ENCODE results near the gene FNTB. TPM values are rescaled to one million over a fixed set of nuclear protein-coding genes. Genes with fewer than 3 reads are reported as not detected.

The FNTB gene
- polyA plus RNA-seq, 3 donors = 6.8 to 10.7 (median 7.2) TPM

DNA sequence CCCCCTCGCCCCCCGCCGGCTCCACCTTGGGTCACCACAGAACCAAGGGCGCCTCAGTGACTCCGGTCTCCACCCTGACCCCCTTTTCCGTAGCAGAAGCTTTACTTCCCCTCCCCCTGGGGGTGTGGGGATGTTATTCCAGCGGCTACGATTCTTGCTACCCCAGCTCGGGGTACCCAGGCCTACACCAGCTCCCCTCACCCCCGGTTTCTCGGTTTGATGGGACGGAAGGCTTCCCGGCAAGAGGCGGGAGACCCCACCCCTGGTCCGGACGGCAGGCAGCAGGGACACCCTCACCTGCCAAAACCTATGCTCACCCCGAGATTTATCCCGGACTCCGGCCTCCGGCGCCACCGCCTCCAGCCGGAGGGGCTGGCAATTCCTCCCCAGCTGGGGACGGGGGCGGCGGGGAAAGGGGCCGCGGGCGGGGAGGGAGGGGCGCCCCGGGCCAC, 15.2 kb upstream of the FNTB start:
- H3K27ac ChIP-seq (ENCODE audit: low read depth, low read length) = no peak overlapping the region
- WGBS, 3 donors = 3 to 5% (median 4%) methylated on average over 25 to 31 of the region's 31 CpGs

DNA sequence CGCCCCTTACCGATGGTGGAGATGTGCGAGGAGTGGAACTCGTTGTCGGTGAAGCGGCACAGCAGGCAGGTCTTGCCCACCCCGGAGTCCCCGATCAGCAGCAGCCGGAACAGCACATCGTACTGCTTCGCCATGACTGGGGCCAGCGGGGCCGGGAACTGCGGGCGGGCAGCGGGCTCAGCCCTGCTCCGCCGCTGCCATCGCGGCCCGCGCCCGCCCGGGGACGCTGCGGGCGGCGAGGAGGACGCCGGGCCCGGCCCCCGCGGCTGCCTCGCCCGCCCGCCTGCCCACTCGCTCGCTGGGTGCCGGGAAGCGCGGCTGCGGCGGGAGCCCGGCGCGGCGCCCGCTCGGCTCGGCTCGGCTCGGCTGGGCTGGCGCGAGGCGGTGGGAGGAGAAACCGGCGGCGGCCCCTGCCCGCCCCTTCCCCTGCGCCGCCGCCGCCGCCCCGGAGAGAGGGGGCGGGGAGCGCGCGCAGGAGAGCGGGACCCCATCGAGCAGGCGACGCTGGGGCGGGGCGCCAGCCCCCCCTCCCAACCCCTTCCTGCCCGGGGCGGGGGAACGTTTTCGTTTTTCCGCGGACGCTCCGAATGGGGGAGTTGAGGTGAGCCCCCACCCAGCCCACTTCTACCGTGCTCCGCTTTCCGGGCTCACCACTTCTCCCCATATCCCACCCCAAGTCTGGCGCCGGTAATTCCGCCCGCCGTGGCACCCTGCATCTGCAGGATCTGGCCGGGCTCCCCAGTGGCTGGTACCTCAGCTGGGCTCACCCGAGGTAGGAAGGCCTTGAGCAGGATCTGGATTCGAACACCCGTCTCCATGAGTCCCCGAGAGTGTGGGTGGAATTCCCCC, 14.5 kb upstream of the FNTB start, which contains the start of gene RAB15:
TSS of gene RAB15 (minus strand) at position 394 of the 849 bp plus-strand sequence. CDS start at position 134, 260 bp downstream.
- WGBS, 3 donors = 0 to 1% (median 0%) methylated on average over 62 to 91 of the region's 96 CpGs
- H3K27ac ChIP-seq (ENCODE audit: low read depth, low read length) = no peak within 1 kb of the TSS

DNA sequence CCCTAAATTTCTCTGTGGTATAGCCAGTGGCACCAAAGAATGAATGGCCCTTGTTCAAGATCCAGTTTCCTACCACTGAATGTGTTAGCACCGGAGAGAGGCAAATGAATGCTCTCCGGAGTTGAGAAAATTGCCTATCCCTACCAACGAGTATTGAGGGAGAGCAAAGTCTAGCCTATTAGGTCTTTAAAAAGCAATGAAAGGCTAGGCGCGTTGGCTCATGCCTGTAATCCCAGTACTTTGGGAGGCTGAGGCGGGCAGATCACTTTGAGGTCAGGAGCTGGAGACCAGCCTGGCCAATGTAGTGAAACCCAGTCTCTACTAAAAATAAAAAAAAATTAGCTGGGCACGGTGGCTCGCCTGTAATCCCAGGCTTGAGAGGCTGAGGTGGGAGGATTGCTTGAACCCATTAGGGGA, 13.7 kb upstream of the FNTB start:
- no peak overlapping the region for H3K27ac ChIP-seq (ENCODE audit: low read depth, low read length)
- WGBS, 3 donors = 79 to 86% (median 82%) methylated on average over 8 of the region's 8 CpGs

DNA sequence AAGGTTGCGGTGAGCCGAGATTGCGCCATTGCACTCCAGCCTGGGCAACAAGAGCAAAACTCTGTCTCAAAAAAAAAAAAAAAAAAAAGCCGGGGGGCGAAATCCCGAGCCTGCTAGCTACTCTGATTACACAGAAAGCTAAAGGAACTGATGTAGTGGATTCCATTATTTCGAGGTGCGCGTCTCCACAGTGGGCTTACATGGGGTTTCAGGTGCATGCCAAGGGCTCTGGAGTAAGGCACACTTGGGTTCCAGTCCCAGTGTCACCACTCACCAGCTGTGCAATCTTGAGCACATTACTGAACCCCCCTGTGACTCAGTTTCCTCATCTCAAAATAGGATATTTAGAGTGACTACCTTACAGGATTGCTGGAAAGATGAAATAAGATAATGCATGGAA, 12.9 kb upstream of the FNTB start:
- 94 to 97% (median 96%) methylated on average over 9 of the region's 9 CpGs for WGBS, 3 donors
- H3K27ac ChIP-seq (ENCODE audit: low read depth, low read length) = no peak overlapping the region

DNA sequence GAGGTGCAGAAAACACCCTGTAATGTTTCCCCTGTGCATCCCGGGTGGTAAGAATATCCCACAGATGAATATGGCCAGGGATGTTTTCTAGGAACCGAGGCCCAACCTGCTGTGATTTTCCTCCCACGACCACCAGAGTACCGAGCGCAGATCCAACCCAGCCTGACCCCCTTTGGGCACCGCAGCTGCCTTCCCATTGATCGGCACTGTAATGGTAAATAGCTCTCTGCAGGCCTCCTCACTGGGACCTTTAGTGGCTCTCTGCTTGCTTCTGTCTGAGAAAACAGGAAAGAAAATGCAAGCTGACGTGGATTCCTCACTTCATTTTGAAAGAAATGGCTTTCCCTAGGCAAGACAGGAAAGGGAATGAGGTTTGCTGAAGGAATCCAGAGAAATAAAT, 12.1 kb upstream of the FNTB start:
- no peak overlapping the region for H3K27ac ChIP-seq (ENCODE audit: low read depth, low read length)
- 63 to 77% (median 71%) methylated on average over 8 of the region's 8 CpGs for WGBS, 3 donors

DNA sequence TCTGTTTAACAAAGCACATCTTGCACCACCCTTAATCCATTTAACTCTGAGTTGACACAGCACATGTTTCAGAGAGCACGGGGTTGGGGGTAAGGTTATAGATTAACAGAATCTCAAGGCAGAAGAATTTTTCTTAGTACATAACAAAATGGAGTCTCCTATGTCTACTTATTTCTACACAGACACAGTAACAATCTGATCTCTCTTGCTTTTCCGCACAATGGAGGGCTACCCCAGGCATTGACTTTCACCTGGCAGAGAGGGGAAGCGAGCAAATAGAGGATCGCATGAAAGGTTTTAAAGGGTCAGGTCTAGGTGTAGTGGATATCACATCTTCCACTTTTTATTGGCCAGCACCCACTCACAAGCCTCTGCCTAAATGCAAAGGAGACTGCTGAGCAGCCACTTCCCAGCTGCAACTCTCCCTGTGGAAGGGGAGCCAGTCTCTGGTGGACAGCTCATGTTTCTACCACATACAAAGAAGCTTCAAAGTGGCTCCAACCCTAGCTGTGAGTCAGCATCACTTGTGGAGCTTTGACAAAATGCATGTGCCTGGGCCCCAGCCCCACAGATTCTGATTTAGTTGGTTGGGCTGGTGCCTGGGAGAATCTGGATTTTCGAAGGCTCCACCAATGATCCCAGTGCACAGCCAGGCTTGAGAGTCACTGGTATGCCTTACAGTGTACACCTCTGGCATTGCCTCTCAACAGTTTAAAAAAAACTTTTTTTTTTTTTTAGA, 7.2 kb upstream of the FNTB start:
- WGBS, 3 donors = 67 to 86% (median 82%) methylated on average over 5 of the region's 5 CpGs
- H3K27ac ChIP-seq (ENCODE audit: low read depth, low read length) = no peak overlapping the region

DNA sequence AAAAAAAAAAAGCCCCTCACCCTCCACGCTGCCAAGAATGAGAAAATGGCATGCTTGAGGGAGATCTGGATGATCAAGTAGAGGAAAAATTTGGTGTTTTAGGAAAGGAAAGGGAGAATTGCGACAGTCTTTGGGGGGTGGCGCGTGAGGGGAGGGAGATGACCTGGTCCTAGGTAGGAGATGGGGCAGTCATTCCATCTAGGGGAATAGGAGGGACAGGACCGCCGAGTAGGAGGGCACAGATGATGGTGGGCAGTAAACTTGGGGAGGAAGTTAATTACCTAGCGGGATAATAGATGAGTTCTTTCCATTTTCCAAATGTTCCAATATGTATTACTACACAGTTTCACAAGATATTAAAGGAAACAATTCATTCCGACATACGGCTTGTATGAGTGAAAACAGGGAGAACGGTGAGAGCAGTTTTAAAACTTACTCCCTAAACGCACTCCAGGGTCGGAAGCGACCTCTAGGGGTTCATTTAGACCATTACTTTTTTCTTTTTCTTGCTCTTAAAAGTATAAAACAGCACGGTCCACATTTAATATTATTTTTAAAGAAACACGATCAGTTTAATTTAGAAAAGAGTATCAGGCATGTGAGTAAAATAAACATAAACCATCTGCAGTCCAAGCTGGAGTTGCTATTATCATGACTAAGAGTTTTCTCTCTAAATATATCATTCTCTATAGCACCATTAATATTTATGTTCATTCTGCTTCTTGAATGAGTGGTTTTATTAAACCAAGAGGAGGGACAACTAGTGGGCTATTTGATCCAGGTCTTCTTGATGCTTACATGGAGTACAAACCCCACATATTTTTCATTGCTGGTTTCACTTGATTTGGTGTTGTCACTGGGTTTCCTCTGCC, 3.0 kb upstream of the FNTB start:
- 4 to 8% (median 6%) methylated on average over 15 of the region's 15 CpGs for WGBS, 3 donors
- no peak overlapping the region for H3K27ac ChIP-seq (ENCODE audit: low read depth, low read length)

DNA sequence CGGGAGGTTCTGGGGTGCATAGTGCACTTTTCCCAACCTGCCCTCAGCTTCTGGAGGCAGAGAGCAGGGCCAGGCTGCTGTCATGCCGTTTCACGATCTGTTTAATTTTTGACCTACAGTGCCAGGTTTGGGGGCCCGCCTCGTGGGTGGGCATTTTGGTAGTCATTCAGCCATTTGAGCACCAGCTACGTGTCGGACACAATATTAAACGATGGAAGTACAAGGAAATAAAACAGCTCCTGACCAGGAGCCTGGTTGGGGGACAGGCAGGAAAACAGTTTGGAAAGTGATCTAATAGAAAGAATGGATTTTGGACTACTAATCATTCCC, 708 bp downstream of the FNTB start:
- no peak overlapping the region for H3K27ac ChIP-seq (ENCODE audit: low read depth, low read length)
- WGBS, 3 donors = 0 to 1% (median 1%) methylated on average over 8 of the region's 8 CpGs

DNA sequence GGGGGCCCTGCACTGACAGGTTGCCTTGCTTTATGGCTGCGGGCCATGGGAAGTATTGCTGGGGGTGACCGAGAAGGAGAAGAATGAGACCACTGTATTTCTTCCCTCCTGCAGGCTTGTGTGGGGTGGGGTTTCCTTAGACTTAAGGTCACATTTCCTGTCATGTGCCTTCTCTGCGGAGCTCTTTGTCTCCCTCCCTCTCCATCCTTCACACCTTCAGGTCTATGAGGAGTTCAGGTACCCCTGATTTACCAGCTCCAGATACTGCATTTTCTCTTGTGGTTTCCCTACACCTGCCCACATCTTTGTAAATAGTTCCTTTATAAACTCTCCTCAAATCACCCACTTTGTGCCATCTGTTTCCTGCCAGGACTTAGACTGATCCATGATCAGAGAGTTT, 3.6 kb downstream of the FNTB start:
- no peak overlapping the region for H3K27ac ChIP-seq (ENCODE audit: low read depth, low read length)
- whole genome bisulfite sequencing, 3 donors = 37 to 76% (median 53%) methylated on average over 3 of the region's 3 CpGs

DNA sequence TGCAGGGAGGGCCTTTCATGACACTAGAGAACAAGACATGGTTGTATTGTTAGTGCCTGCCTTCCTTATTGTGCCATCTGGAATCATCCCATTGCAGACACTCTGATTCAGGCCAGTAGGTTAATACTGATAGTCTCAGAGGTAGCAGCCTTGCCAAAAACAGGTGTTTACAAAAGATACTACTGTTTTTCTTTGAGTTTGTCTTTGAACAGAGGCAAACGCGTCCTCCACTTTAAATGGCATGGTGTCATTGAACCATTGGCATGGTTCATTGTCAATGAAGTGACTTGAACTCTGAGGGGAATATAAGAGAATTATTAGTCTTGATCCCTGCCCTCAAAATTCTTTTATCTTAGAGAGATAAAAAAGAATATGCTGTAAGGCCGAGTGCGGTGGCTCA, 4.2 kb downstream of the FNTB start:
- WGBS, 3 donors = 50 to 96% (median 89%) methylated on average over 4 of the region's 4 CpGs
- no peak overlapping the region for H3K27ac ChIP-seq (ENCODE audit: low read depth, low read length)

DNA sequence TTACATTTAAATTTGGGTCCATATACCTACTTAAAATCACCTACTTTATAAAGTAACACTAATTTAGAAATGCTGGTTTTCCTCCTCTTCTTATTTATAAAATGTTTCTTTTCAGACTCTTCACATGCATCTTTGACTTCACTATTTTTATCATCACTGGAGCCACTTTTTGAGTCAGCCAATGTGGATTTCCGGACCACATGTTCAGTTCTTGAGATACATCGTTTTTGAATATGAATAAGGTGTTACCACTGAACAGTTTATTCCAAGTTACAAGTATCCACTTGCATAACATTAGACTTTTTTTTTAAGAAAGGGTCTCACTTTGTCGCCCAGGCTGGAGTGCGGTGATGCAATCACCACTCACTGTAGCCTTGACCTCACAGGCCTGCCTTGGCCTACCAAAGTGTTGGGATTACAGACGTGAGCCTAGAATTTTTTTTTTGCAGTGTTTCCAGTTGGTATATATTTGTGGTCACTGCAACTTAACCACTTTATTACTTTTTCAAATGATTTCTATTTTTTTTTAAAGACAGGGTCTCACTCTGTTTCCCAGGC, 5.7 kb downstream of the FNTB start:
- 63 to 89% (median 65%) methylated on average over 5 of the region's 5 CpGs for WGBS, 3 donors
- H3K27ac ChIP-seq (ENCODE audit: low read depth, low read length) = no peak overlapping the region

DNA sequence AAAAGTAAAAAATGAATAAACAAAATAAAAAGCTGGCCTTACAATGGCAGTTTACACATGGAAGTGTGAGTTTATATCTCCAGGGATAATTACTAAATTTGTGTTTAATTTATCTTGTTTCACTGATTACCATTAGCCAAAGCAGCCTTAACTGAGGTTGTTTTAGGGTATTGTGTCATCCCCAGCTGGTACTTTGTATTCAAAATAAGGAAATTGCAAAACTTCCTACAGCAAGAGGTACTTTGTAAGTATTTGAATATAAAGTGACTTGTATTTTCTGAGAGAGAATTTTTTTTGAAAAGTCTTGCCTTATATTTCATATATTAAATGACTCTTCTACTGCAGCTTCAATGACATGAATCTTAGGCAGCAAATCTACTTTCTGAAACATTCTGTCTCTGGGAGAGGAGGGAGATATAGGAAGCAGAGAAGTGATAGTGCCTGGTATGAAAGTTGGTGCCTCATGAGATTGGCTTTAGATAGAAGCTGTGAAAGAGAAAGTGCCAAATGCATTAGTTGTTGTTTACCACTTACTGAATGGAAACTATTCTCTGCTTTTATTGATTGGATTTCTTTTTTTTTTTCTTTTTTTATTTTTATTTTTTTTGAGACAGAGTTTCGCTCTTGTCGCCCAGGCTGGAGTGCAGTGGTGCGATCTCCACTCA, 6.7 kb downstream of the FNTB start:
- 93 to 99% (median 96%) methylated on average over 3 of the region's 3 CpGs for WGBS, 3 donors
- no peak overlapping the region for H3K27ac ChIP-seq (ENCODE audit: low read depth, low read length)

DNA sequence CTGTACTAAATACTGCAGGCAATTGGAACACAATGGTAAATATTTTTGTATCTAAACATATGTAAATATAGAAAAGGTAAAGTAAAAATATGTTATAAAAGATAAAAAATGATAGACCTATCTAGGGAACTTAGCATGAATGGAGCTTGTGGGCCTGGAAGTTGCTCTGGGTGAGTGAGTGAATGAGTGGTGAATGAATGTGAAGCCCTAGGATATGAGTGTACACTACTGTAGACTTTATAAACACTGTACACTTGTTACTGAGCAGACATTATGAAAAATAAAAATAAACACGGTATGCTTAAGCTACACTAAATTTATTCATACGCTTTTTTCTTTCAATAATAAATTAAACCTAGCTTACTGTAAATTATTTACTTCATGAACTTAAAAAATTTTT, 7.8 kb downstream of the FNTB start:
- no peak overlapping the region for H3K27ac ChIP-seq (ENCODE audit: low read depth, low read length)
- 95 to 97% (median 97%) methylated on average over 2 of the region's 2 CpGs for WGBS, 3 donors

DNA sequence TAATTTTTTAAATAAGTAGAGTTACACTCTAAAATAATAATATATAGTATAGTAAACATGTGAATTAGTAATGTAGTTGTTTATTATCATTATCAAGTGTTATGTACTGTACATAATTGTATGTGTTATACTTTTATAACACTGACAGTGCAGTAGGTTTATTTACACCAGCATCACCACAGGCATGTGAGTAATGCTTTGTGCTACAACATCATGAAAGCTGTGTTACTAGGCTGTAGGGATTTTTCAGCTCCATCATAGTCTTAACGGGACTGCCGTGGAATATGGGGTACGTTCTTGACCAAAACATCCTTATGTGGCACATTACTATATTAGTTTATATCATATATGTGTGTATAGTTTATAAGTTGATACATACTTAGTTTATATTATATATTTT, 8.6 kb downstream of the FNTB start:
- H3K27ac ChIP-seq (ENCODE audit: low read depth, low read length) = no peak overlapping the region
- 93 to 99% (median 96%) methylated on average over 3 of the region's 3 CpGs for WGBS, 3 donors

DNA sequence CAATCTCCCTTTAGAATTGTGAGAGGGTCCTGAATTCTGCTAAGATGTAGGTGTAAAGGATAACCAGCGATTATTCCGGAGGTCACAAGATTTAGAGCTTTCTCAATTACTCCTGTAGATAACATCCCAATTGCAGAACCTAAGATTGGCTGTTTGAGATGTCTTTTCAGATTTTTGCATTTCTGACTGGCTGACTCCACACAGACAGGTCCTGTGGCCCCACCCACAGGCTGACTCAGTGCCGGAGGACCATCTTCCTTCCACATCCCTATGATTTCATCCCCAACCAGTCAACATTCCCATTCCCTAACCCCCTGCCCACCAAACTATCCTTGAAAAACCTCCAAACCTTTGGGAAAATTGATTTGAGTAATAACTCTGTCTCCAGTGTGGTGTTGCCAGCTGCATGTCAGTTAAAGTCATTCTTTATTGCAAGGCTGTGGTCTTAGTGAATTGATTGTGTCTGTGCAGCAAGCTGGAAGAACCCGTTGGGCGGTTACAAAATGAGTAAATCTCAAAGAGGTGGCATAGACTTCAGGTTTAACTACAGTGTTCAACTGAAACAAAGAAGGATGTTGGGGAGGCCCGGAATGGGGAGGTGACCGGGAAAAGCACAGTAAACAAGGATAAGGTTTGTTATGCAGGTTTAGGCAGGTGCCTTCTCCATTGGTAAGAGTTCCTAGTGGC, 10.6 kb downstream of the FNTB start:
- H3K27ac ChIP-seq (ENCODE audit: low read depth, low read length) = no peak overlapping the region
- 80 to 90% (median 86%) methylated on average over 7 of the region's 7 CpGs for WGBS, 3 donors

DNA sequence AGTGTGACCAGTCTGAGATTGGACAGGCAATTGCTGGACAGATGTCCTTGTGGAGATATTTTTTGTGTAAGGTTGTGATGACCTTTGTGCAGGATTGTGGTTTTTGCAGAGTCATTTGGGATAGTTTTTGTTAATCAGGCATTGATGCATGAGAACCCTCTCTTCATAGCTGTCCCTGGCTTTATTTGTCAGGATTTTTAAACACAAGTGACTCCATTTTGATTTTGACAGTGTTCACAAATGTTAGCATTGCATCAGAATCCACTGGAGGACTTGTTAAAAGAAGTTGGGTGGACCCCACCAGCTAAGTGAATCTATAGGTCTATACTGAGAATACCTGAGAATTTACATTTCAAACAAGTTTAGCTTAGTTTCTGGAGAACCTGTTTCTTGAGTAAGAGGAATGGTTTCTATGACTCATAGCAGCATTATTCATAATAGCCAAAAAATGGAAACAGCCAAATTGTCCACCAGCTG, 11.8 kb downstream of the FNTB start:
- H3K27ac ChIP-seq (ENCODE audit: low read depth, low read length) = no peak overlapping the region

DNA sequence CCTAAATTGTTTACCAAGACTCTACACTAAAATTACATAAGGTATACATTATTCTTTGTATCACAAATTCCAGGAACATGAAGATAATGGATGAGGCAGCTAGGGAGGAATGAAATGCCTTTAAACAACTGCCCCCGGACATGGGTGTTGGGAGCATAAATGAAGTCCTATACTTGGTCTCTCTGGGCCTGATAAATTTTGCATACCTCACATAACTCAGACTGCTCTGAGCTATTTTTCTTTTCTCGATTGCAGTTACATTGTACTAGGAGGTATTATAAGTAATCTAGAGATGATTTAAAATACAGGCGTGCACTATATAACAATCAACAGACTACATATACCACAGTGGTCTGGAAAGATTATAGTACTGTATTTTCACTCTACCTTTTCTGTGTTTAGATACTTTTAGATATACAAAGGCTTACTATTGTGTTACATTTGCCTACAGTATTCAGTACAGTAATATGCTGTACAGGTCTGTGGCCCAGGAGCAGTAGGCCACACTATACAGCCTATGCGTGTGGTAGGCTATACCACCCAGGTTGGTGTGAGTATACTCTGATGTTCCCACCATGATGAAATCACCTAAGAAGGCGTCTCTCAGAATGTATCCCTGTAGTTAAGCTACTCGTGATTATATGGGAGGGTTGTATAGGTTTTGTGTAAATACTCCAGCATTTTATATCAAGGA, 14.3 kb downstream of the FNTB start:
- H3K27ac ChIP-seq (ENCODE audit: low read depth, low read length) = no peak overlapping the region
- WGBS, 3 donors = 77 to 89% (median 82%) methylated on average over 6 of the region's 6 CpGs

Data from adipose tissue (tissue), 3 donors.